ENCODE results near the gene TCEAL4. TPM values are rescaled to one million over a fixed set of nuclear protein-coding genes. Genes with fewer than 3 reads are reported as not detected.

Gene TCEAL4
- 140 TPM for total RNA-seq

DNA sequence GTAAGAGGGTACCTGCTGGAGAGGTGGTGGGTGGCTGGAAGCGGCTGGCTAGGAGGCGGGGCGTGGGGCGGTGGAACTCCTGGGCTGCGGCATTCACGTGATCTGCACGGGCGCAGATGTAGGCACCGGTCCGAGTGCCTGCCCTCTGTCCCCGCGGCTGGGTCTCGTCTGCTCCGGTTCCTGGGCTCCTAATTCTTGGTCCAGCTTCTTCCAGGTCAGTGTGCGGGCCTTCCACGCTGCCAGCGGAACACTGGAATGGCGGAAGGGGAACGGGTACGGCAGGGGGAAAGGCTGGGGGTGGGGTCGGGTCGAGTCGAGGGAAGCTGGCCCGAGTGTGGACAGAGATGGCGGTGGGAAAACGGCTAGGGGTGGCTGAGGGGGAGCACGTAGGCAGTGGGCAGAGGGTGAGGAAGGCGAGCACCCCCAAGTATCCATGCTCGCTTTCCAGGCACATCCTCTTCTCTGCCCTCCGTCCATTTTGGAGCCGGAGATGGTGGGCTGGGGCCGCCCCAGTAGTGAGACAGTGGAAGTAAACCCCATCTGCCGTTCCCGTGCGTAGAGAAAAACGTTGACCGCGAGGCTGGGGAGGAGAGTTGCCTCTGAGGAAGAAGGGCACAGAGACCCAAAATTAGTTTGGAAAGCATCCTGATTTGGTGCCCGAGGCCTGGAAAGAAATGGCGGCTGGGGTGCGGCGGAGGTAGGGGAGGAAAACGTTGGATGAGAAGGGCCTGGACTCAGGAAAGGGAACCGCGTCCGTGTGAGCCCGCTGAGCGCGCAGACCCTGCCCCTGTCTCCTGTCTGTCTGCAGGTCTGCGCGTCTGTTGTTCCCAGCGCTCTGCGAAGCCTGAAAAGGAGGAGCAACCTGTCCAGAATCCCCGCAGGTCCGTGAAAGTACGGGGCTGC, at the start of gene TCEAL4:
Gene TCEAL4, plus strand, starts transcription at position 105 of the 903 bp plus-strand sequence. CDS start 1,161 bp downstream, outside the sequence.
- Histone ChIP-seq H3K27ac (peak within 1 kb of the TSS; percentile 92), H3K36me3 (no peaks in the 10 kb centered on the region), H3K9me3 (no peaks in the 10 kb centered on the region), H3K4me3 (peak within 1 kb of the TSS; percentile 47 to 67), H3K27me3 (no peaks in the 10 kb centered on the region), H3K4me1 (peaks cover 5% of the 10 kb centered on the region)
- no peak for DNase-seq (ENCODE audit: extremely low spot score in 2 of 2)
- TF ChIP-seq POLR2AphosphoS5 (IDR thresholded peaks at IDR 0.05; ENCODE audit: insufficient read depth in 1 of 2, low read depth in 1 of 2) (peak in 1 of 2 donors; percentile 77), POLR2A (IDR thresholded peaks at IDR 0.05) (peak in 1 of 2 donors; percentile 58)
- TF ChIP-seq, protein P1, sequence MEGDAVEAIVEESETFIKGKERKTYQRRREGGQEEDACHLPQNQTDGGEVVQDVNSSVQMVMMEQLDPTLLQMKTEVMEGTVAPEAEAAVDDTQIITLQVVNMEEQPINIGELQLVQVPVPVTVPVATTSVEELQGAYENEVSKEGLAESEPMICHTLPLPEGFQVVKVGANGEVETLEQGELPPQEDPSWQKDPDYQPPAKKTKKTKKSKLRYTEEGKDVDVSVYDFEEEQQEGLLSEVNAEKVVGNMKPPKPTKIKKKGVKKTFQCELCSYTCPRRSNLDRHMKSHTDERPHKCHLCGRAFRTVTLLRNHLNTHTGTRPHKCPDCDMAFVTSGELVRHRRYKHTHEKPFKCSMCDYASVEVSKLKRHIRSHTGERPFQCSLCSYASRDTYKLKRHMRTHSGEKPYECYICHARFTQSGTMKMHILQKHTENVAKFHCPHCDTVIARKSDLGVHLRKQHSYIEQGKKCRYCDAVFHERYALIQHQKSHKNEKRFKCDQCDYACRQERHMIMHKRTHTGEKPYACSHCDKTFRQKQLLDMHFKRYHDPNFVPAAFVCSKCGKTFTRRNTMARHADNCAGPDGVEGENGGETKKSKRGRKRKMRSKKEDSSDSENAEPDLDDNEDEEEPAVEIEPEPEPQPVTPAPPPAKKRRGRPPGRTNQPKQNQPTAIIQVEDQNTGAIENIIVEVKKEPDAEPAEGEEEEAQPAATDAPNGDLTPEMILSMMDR (IDR thresholded peaks at IDR 0.05): no peak
- intact Hi-C loops (cut with DNase I): no loop called here

- Histone ChIP-seq H3K36me3 (no peaks in the 10 kb centered on the region), H3K9me3 (no peaks in the 10 kb centered on the region), H3K4me1 (peaks cover 14% of the 10 kb centered on the region), H3K27ac (peak overlapping the region; percentile 80), H3K4me3 (no peak overlapping the region), H3K27me3 (no peaks in the 10 kb centered on the region)
- DNase-seq (ENCODE audit: extremely low spot score in 2 of 2): no peak
- TF ChIP-seq POLR2AphosphoS5 (IDR thresholded peaks at IDR 0.05; ENCODE audit: insufficient read depth in 1 of 2, low read depth in 1 of 2) (peak in 1 of 2 donors; percentile 62), POLR2A (IDR thresholded peaks at IDR 0.05) (no peak)
- intact Hi-C loops (cut with DNase I): loop anchor here (5.0 kb wide), 2 partner anchors 91 to 151 kb away; partner anchors contain the start of genes MORF4L2 and TCEAL1
Measured at GRCh38 chrX:103536071-103536470, 49.2 kb upstream of the TCEAL4 start.

DNA sequence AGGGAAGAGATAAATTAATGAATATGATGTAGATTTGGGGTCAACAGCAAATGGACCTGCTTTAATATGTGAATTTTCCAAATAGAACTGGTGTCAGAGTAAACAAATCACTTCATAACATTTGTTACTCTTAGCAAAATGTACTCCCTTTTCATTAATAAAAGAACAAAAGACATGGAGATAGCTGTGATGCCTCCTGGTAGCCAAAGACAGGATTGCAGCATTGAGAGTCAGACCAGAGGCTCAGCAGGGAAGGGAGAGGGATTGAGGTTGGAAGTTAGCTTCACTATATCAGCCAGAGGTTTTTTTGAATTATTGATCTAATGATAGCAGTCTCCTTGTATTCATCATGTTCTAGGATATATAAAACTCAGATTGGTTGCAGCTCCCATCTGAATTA, 48.6 kb upstream of the TCEAL4 start:
- intact Hi-C loops (cut with DNase I): loop anchor here (5.0 kb wide), 2 partner anchors 91 to 151 kb away; partner anchors contain the start of genes MORF4L2 and TCEAL1
- no peaks in the 10 kb centered on the region for H3K27me3 ChIP-seq
- DNase-seq (ENCODE audit: extremely low spot score in 2 of 2): no peak
- H3K9me3 ChIP-seq: no peaks in the 10 kb centered on the region
- peak overlapping the region; percentile 80 for H3K27ac ChIP-seq
- H3K4me1 ChIP-seq: peaks cover 14% of the 10 kb centered on the region
- TF ChIP-seq POLR2AphosphoS5 (IDR thresholded peaks at IDR 0.05; ENCODE audit: insufficient read depth in 1 of 2, low read depth in 1 of 2) (no peak), POLR2A (IDR thresholded peaks at IDR 0.05) (no peak)
- TF ChIP-seq, protein P1 (IDR thresholded peaks at IDR 0.05): no peak
- no peak overlapping the region for H3K4me3 ChIP-seq
- H3K36me3 ChIP-seq: no peaks in the 10 kb centered on the region

GRCh38 chrX:103537871-103538387, 47.4 kb upstream of the TCEAL4 start:
- no peak for DNase-seq (ENCODE audit: extremely low spot score in 2 of 2)
- Histone ChIP-seq H3K27ac (peak overlapping the region; percentile 78), H3K9me3 (no peaks in the 10 kb centered on the region), H3K36me3 (no peaks in the 10 kb centered on the region), H3K27me3 (no peaks in the 10 kb centered on the region), H3K4me1 (peaks cover 14% of the 10 kb centered on the region), H3K4me3 (no peak overlapping the region)
- TF ChIP-seq, protein P1 (IDR thresholded peaks at IDR 0.05): no peak
- no peak for TF ChIP-seq POLR2A (IDR thresholded peaks at IDR 0.05)
- TF ChIP-seq POLR2AphosphoS5 (IDR thresholded peaks at IDR 0.05; ENCODE audit: insufficient read depth in 1 of 2, low read depth in 1 of 2): no peak
- intact Hi-C loops (cut with DNase I): loop anchor here (5.0 kb wide), 2 partner anchors 89 to 149 kb away; partner anchors contain the start of genes MORF4L2 and TCEAL1

DNA sequence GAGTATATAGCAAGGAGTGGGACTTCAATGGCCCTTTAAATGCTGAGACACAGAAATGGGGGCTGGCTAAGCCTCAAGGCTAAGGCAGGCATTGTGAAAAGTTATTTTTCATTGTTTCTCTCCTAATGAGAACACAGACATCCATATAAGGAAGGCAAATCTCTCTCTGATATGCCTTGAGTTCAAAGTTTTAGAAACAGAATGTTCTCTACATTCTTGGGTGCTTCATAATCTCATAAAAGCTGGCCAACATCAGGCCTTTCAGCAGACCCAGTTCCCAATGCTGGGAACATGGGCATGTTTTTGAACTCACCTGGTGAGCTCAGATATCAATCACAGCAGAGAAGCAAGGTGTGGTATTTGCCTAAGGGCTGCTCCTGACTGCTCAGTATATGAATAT, 46.6 kb upstream of the TCEAL4 start:
- Histone ChIP-seq H3K36me3 (no peaks in the 10 kb centered on the region), H3K4me1 (peaks cover 14% of the 10 kb centered on the region), H3K4me3 (no peak overlapping the region), H3K27me3 (no peaks in the 10 kb centered on the region), H3K9me3 (no peaks in the 10 kb centered on the region), H3K27ac (peak overlapping the region; percentile 78)
- TF ChIP-seq POLR2AphosphoS5 (IDR thresholded peaks at IDR 0.05; ENCODE audit: insufficient read depth in 1 of 2, low read depth in 1 of 2): peak in 1 of 2 donors; percentile 27
- no peak for TF ChIP-seq POLR2A (IDR thresholded peaks at IDR 0.05)
- DNase-seq (ENCODE audit: extremely low spot score in 2 of 2): no peak
- intact Hi-C loops (cut with DNase I): loop anchor here (5.0 kb wide), 2 partner anchors 89 to 149 kb away; partner anchors contain the start of genes MORF4L2 and TCEAL1
